Gastrocnemius medialis (tissue), 4 donors: ENCODE data around the gene B9D2. TPM values are rescaled to one million over a fixed set of nuclear protein-coding genes. Genes with fewer than 3 reads are reported as not detected.
A peak's percentile ranks its signal among the peaks of the same experiment; 100 is the strongest.

Experiments used
- ATAC-seq, 2 donors: fragments of 150-250 bp; one replicate each; pipeline ENCODE4 v1.9.1; 2016
- DNase-seq, 2 donors: peaks; one replicate each; pipeline ENCODE4 v3.0.0-alpha.2; 2019
- H3K27ac ChIP-seq, 4 donors: fragments of 200-600 bp; sonication (generic); 1 replicate in 1 of 4; 2 replicates in 3 of 4; pipeline ENCODE4 v1.5.1; 2016 to 2018; ENCODE audit warnings: mild to moderate bottlenecking in 2 of 4, moderate library complexity in 1 of 4
- H3K27me3 ChIP-seq, 3 donors: fragments of 200-600 bp; sonication (generic) in 2 of 3; 1 replicate in 1 of 3; 2 replicates in 2 of 3; pipeline versions ENCODE4 v1.5.1 to v1.6.0; 2016 to 2019; ENCODE audit warnings: mild to moderate bottlenecking in 1 of 3, moderate library complexity in 1 of 3
- H3K36me3 ChIP-seq, 2 donors: fragments of 200-600 bp; sonication (generic) in 1 of 2; one replicate each; pipeline ENCODE4 v1.5.1; 2017 to 2018
- H3K4me1 ChIP-seq, 2 donors: fragments of 200-600 bp; sonication (generic) in 1 of 2; one replicate each; pipeline ENCODE4 v1.5.1; 2016 to 2017; ENCODE audit warnings: mild to moderate bottlenecking in 2 of 2
- H3K4me3 ChIP-seq, 4 donors: fragments of 200-600 bp; sonication (generic) in 3 of 4; 1 replicate in 1 of 4; 2 replicates in 3 of 4; pipeline ENCODE4 v1.5.1; 2016 to 2019; ENCODE audit warnings: mild to moderate bottlenecking in 2 of 4
- H3K9me3 ChIP-seq, 3 donors: fragments of 200-600 bp; sonication (generic) in 2 of 3; 1 replicate in 1 of 3; 2 replicates in 2 of 3; pipeline ENCODE4 v1.5.1; 2016 to 2019
- CTCF ChIP-seq, 5 experiments: fragments of 450-650 bp in 3 of 5; fragments of 200-600 bp in 2 of 5; sonication (generic) in 2 of 5; IDR thresholded peaks in 4 of 5; conservative IDR thresholded peaks in 1 of 5; 1 replicate in 4 of 5; 2 replicates in 1 of 5; pipeline ENCODE4 v1.5.1; 2016 to 2019; ENCODE audit warnings: antibody characterized with exemption in 5 of 5, mild to moderate bottlenecking in 3 of 5, moderate library complexity in 3 of 5
- POLR2A ChIP-seq, 2 donors: fragments of 450-650 bp; IDR thresholded peaks; one replicate each; pipeline ENCODE4 v1.6.1; 2017; ENCODE audit warnings: antibody characterized with exemption in 2 of 2, mild to moderate bottlenecking in 2 of 2, moderate library complexity in 2 of 2
- in situ Hi-C, 4 donors: fragments of 200-750 bp; cut with MboI; loops; one replicate each; pipeline versions ENCODE4 v1.15.0 to v1.8.0; 2017; ENCODE audit warnings: low sequenced_read_pairs in 4 of 4
- intact Hi-C: fragments of 100-400 bp; cut with DNase I; formaldehyde crosslinking; loops from one replicate; pipeline ENCODE4 v1.15.1; 2023; ENCODE audit warnings: low total_unique reads
- total RNA-seq, 4 donors: library from RNA; depleted of rRNA; stranded (reverse); fragments of >200 nt; gene quantifications; one replicate each; pipeline versions ENCODE4 v1.1.0 to v1.2.3, GENCODE V29; 2016

The B9D2 gene
- total RNA-seq, 4 donors from 2014 or later = 2.6 to 6.9 (median 4.5) TPM

DNA sequence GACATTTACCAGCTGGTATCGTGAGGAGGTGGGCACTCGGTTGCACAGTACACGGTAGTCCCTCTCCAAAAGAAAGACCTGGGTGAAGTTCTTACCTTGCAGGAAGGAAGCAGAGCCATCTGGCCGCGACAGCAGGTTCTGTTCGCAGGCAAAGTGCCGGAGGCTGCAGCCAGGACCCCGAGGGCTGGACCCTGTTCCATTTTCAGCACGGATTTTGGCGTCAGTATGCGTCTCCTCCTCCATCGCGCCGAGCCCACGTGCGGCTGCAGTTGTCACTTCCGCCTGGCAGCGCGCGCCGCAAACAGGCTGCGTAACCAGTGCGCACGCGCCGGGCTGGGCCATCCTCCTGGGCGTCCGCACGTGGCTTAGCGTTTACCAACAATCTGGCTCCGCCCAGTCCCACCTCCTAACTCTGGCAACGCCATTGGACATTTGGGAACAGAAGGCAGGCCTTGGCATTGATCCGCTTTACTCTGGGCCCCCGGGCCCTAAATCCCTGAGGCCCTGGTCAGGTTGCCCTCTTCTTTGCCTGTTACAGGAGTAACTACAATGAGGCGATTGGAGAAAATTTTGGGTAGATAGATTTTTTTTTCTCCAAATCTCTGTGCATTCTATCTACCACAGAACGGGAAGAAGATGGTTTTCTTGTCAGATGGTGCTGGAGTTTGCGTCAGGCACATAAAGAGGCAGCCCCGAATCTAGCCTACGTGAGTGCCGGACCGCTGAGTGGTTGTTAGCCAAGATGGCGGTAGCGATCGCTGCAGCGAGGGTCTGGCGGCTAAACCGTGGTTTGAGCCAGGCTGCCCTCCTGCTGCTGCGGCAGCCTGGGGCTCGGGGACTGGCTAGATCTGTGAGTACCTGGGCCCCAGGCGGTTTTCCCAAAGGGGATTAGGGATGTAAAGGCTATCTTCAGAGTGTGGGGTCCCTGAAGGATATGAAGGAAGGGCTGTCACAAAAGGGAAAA, 33.4 kb upstream of the B9D2 start, which contains the start of the genes BCKDHA and EXOSC5:
Gene BCKDHA (plus strand): TSS at position 733 of the 964 bp plus-strand sequence. CDS start 10 bp downstream, at position 743.
Gene EXOSC5 (minus strand): TSS at position 274 of the 964 bp plus-strand sequence. CDS start 31 bp downstream, at position 243.
- Histone ChIP-seq H3K36me3 (no peaks in the 10 kb centered on the region), H3K4me1 (peaks cover 23 to 25% of the 10 kb centered on the region in 2 donors), H3K27ac (peak within 1 kb of the TSS; percentile 90 to 97 (median 94)), H3K9me3 (no peaks in the 10 kb centered on the region), H3K4me3 (peak within 1 kb of the TSS; percentile 89 to 95 (median 92)), H3K27me3 (no peaks in the 10 kb centered on the region)
- DNase-seq (peak; percentile 99 to 100), ATAC-seq (peak; percentile 98 to 99)
- intact Hi-C loops = loop anchor here (1.0 to 2.0 kb wide), 4 partner anchors 17 to 134 kb away; partner anchors contain the start of genes B9D2 and DMAC2
- TF ChIP-seq CTCF (IDR thresholded peaks at IDR 0.05 in 4 of 5, conservative IDR thresholded peaks at IDR 0.05 in 1 of 5) (peak in 1 of 5 experiments; percentile 12), POLR2A (IDR thresholded peaks at IDR 0.05) (peak; percentile 50 to 67)
- in situ Hi-C loops = no loop called here

DNA sequence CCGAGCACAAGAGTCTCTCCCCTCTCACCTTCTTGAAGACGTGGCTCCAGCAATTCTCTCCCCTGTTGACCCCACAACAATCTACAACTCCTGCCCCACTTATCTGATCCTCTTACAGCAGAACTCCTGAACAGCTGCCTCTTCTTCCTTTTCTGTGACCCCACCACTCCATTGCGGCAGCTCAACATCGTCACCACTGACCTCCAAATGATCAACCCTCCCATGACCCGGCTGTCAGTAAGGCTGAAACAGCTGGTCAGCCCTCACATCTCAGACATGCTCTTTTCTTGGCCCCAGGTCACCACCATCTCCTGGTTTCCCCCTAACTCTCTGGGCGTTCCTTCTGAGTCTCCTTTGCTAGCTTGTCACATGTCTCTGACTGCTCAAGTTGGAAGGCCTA, 31.4 kb upstream of the B9D2 start:
- no peaks in the 10 kb centered on the region for H3K9me3 ChIP-seq
- peaks cover 23 to 25% of the 10 kb centered on the region in 2 donors for H3K4me1 ChIP-seq
- no peak overlapping the region for H3K27ac ChIP-seq
- intact Hi-C loops (no loop called here), in situ Hi-C loops (no loop called here)
- H3K27me3 ChIP-seq = no peaks in the 10 kb centered on the region
- TF ChIP-seq CTCF (IDR thresholded peaks at IDR 0.05 in 4 of 5, conservative IDR thresholded peaks at IDR 0.05 in 1 of 5) (no peak), POLR2A (IDR thresholded peaks at IDR 0.05) (no peak)
- no peak overlapping the region for H3K4me3 ChIP-seq
- H3K36me3 ChIP-seq = peaks cover 0 to 16% of the 10 kb centered on the region in 2 donors
- no peak for ATAC-seq
- no peak for DNase-seq

GRCh38 chr19:41392775-41393174, 28.8 kb upstream of the B9D2 start:
- intact Hi-C loops = no loop called here
- TF ChIP-seq POLR2A (IDR thresholded peaks at IDR 0.05) (no peak), CTCF (IDR thresholded peaks at IDR 0.05 in 4 of 5, conservative IDR thresholded peaks at IDR 0.05 in 1 of 5) (no peak)
- H3K4me1 ChIP-seq = peaks cover 9 to 11% of the 10 kb centered on the region in 2 donors
- no peak overlapping the region for H3K27ac ChIP-seq
- DNase-seq = no peak
- no peaks in the 10 kb centered on the region for H3K27me3 ChIP-seq
- no peak overlapping the region for H3K4me3 ChIP-seq
- H3K36me3 ChIP-seq = peaks cover 0 to 42% of the 10 kb centered on the region in 2 donors
- in situ Hi-C loops = no loop called here
- no peaks in the 10 kb centered on the region for H3K9me3 ChIP-seq
- ATAC-seq = no peak

GRCh38 chr19:41391618-41392017, 27.7 kb upstream of the B9D2 start:
- in situ Hi-C loops (no loop called here), intact Hi-C loops (no loop called here)
- Histone ChIP-seq H3K36me3 (peaks cover 0 to 51% of the 10 kb centered on the region in 2 donors), H3K27me3 (no peaks in the 10 kb centered on the region), H3K4me3 (no peak overlapping the region), H3K4me1 (peaks cover 4 to 11% of the 10 kb centered on the region in 2 donors), H3K27ac (no peak overlapping the region), H3K9me3 (no peaks in the 10 kb centered on the region)
- TF ChIP-seq CTCF (IDR thresholded peaks at IDR 0.05 in 4 of 5, conservative IDR thresholded peaks at IDR 0.05 in 1 of 5) (no peak), POLR2A (IDR thresholded peaks at IDR 0.05) (no peak)
- DNase-seq (no peak), ATAC-seq (no peak)
